Tibial nerve (tissue), 4 donors: ENCODE data around the gene CIT. TPM values are rescaled to one million over a fixed set of nuclear protein-coding genes. Genes with fewer than 3 reads are reported as not detected.

ENCODE experiments used
- DNase-seq, 2 donors: peaks; one replicate each; pipeline ENCODE4 v3.0.0-alpha.2; 2019; ENCODE audit warnings: low spot score in 2 of 2
- H3K27ac ChIP-seq, 4 donors: fragments of 200-600 bp; sonication (generic) in 3 of 4; one replicate each; pipeline ENCODE4 v1.5.1; 2017 to 2019; ENCODE audit warnings: mild to moderate bottlenecking in 1 of 4
- H3K27me3 ChIP-seq, 2 donors: fragments of 200-600 bp; sonication (generic) in 1 of 2; one replicate each; pipeline versions ENCODE4 v1.5.1 to v1.6.0; 2017 to 2019
- H3K36me3 ChIP-seq, 3 donors: fragments of 200-600 bp; sonication (generic); one replicate each; pipeline ENCODE4 v1.5.1; 2018 to 2019
- H3K4me1 ChIP-seq, 4 donors: fragments of 200-600 bp; sonication (generic) in 3 of 4; one replicate each; pipeline ENCODE4 v1.5.1; 2017 to 2019
- H3K4me3 ChIP-seq, 4 donors: fragments of 200-600 bp; sonication (generic) in 3 of 4; one replicate each; pipeline ENCODE4 v1.5.1; 2017 to 2019; ENCODE audit warnings: mild to moderate bottlenecking in 1 of 4, moderate library complexity in 1 of 4
- H3K9me3 ChIP-seq, 4 donors: fragments of 200-600 bp; sonication (generic) in 3 of 4; one replicate each; pipeline ENCODE4 v1.5.1; 2017 to 2019
- EP300 ChIP-seq, 2 donors: sonication (generic); formaldehyde crosslinking; IDR thresholded peaks; one replicate each; pipeline ENCODE4 v1.6.1; 2017; ENCODE audit warnings: antibody characterized with exemption in 2 of 2, mild to moderate bottlenecking in 1 of 2
- POLR2A ChIP-seq, 2 donors: fragments of 450-650 bp; IDR thresholded peaks; one replicate each; pipeline ENCODE4 v1.6.1; 2017; ENCODE audit warnings: antibody characterized with exemption in 2 of 2, mild to moderate bottlenecking in 2 of 2, moderate library complexity in 2 of 2
- WGBS, 2 donors: methylation state at CpG; one replicate each; pipeline ENCODE4 v1.1.5; 2018; 5-methylcytosine and 5-hydroxymethylcytosine counted together
- total RNA-seq, 4 donors: library from RNA; depleted of rRNA; stranded (reverse); fragments of >200 nt; gene quantifications; one replicate each; pipeline ENCODE4 v1.1.0, GENCODE V29; 2016
- TF ChIP-seq, protein P1 (sequence below), 5 experiments: fragments of 200-600 bp in 3 of 5; fragments of 450-650 bp in 2 of 5; sonication (generic) in 3 of 5; IDR thresholded peaks; one replicate each; pipeline ENCODE4 v1.5.1; 2016 to 2019; ENCODE audit warnings: antibody characterized with exemption in 5 of 5, mild to moderate bottlenecking in 3 of 5, moderate library complexity in 2 of 5

CIT gene
- total RNA-seq, 4 donors from 2014 or later, result 22.0 to 72.1 (median 40.8) TPM

DNA sequence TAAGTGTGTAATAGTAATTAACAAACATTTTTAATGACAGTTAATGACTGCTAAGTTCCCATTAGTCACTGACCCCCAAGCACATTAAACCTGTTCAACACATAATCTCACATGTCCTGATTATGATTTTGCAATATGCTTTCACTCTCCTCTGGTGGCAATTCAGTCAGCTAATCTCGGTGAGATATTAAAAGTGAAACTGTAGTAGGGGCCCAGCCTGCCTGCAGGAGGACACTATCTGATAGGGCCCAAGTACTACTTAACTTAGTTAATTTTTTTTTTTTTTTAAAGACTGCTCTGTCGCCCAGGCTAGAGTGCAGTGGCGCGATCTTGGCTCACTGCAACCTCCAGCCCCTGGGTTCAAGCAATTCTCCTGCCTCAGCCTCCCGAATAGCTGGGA is 48.8 kb downstream of the CIT start:
- WGBS, 2 donors, result 97% methylated on average over 5 of the region's 5 CpGs
- H3K27me3 ChIP-seq, result no peaks in the 10 kb centered on the region
- H3K4me3 ChIP-seq, result no peak overlapping the region
- H3K27ac ChIP-seq, result no peak overlapping the region
- no peak for DNase-seq
- no peaks in the 10 kb centered on the region for H3K36me3 ChIP-seq
- TF ChIP-seq, protein P1, sequence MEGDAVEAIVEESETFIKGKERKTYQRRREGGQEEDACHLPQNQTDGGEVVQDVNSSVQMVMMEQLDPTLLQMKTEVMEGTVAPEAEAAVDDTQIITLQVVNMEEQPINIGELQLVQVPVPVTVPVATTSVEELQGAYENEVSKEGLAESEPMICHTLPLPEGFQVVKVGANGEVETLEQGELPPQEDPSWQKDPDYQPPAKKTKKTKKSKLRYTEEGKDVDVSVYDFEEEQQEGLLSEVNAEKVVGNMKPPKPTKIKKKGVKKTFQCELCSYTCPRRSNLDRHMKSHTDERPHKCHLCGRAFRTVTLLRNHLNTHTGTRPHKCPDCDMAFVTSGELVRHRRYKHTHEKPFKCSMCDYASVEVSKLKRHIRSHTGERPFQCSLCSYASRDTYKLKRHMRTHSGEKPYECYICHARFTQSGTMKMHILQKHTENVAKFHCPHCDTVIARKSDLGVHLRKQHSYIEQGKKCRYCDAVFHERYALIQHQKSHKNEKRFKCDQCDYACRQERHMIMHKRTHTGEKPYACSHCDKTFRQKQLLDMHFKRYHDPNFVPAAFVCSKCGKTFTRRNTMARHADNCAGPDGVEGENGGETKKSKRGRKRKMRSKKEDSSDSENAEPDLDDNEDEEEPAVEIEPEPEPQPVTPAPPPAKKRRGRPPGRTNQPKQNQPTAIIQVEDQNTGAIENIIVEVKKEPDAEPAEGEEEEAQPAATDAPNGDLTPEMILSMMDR (IDR thresholded peaks at IDR 0.05), result no peak
- TF ChIP-seq EP300 (IDR thresholded peaks at IDR 0.05) (no peak), POLR2A (IDR thresholded peaks at IDR 0.05) (no peak)
- no peaks in the 10 kb centered on the region for H3K4me1 ChIP-seq
- peaks cover 0 to 6% (median 0%) of the 10 kb centered on the region in 4 donors for H3K9me3 ChIP-seq

DNA sequence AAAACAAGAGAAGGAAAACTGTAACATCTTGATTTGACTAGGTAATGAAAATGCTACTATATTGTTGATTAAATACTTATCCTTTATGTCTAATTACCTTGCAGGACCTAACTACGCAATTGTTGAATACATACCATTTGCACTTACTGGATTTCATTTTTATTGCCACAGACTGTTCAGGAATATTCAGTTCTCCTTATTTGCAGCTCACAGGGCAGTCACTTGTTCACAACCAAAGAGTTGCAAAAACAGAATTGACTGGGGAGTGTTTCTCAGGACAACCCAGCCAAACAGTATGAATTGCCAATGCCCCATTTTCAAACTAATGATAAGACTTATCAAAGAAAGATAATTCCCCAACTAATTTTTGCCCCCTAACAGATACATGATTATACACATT is 49.4 kb downstream of the CIT start:
- WGBS, 2 donors, result 96 to 100% methylated on average over 1 of the region's 1 CpG
- no peak for DNase-seq
- TF ChIP-seq, protein P1 (IDR thresholded peaks at IDR 0.05), result no peak
- TF ChIP-seq POLR2A (IDR thresholded peaks at IDR 0.05) (no peak), EP300 (IDR thresholded peaks at IDR 0.05) (no peak)
- Histone ChIP-seq H3K4me3 (no peak overlapping the region), H3K36me3 (no peaks in the 10 kb centered on the region), H3K4me1 (no peaks in the 10 kb centered on the region), H3K27me3 (no peaks in the 10 kb centered on the region), H3K27ac (no peak overlapping the region), H3K9me3 (peaks cover 0 to 6% (median 0%) of the 10 kb centered on the region in 4 donors)

DNA sequence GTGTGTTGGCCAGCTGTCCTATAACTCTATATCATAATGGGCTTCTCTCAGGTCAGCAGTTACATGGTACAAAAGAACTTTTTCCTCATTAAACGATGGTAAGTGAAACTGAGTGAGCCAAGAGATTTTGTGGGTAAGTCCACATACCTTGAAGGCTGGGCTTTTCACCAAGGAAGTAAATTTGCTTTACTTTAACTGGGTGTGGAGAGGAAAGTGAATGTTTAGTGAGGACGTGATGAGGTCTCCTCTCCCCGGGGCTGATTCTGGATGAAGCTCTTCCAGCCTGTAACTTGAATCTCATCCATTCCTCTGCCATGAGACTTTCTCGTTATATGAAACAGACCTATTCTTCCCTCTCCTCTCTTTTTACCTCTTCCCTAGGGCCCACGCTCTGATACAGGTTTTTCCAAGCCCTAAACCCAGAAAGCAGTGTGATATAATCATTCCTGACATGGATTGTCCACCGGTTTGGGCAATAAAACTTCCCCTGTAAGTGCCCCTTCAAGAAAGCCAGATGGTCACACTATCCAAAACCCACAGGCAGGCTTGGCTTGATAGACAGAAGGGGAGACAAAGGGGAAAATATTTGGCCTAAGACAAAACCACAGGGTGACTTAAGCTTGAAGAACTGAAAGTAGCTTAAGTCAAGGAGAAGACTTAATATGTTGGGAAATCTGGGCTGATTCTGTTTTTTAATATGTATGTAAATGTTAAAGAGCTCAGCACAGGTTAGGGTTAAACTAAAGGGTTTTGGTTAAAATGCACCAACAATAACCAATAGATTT is 50.3 kb downstream of the CIT start:
- H3K27ac ChIP-seq, result no peak overlapping the region
- no peaks in the 10 kb centered on the region for H3K27me3 ChIP-seq
- no peaks in the 10 kb centered on the region for H3K4me1 ChIP-seq
- 56 to 67% methylated on average over 6 of the region's 6 CpGs for WGBS, 2 donors
- no peak for DNase-seq
- H3K36me3 ChIP-seq, result no peaks in the 10 kb centered on the region
- no peak overlapping the region for H3K4me3 ChIP-seq
- H3K9me3 ChIP-seq, result peaks cover 0 to 6% (median 0%) of the 10 kb centered on the region in 4 donors
- TF ChIP-seq, protein P1 (IDR thresholded peaks at IDR 0.05), result no peak
- TF ChIP-seq POLR2A (IDR thresholded peaks at IDR 0.05) (no peak), EP300 (IDR thresholded peaks at IDR 0.05) (no peak)

DNA sequence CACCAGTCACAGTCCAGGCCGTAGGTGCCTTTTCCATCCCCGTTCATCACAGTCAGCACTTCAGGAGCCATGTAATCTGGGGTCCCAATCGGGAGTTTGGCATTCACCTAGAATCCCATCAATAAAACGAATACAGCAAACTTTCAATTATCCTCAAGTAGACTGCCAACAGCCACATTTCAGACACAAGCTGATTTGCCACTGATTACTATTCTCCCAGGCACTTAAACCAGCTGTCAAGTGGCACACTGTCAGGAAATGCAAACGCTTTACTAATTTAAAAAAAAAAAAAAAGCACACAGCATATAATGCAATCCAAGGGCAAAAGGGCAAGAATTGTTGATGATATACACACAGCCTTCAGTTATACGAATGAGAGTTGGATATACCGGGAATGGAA is 51.9 kb downstream of the CIT start:
- DNase-seq, result no peak
- no peaks in the 10 kb centered on the region for H3K36me3 ChIP-seq
- WGBS, 2 donors, result 90% methylated on average over 7 of the region's 7 CpGs
- H3K4me3 ChIP-seq, result no peak overlapping the region
- TF ChIP-seq EP300 (IDR thresholded peaks at IDR 0.05), result no peak
- TF ChIP-seq, protein P1 (IDR thresholded peaks at IDR 0.05), result no peak
- no peak for TF ChIP-seq POLR2A (IDR thresholded peaks at IDR 0.05)
- no peak overlapping the region for H3K27ac ChIP-seq
- H3K9me3 ChIP-seq, result peaks cover 0 to 6% (median 0%) of the 10 kb centered on the region in 4 donors
- H3K4me1 ChIP-seq, result no peaks in the 10 kb centered on the region
- no peaks in the 10 kb centered on the region for H3K27me3 ChIP-seq

DNA sequence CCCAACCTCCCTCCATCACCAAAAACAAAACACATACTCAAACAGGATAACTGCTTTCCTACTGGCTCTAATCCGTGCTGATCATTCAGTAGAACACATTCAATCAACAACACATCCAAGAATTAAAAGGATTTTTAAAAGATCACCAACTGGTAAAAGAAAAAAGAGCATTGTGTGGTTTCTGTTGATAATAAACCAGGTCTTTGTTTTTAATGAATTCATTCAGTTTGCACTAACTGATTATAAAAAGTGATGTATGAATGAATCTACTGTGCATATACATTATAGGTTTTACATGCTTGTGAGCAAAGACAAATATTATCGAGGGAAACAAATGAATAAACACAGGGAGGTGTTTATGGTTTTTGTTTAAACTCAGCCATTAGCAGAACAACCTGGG is 55.1 kb downstream of the CIT start:
- no peaks in the 10 kb centered on the region for H3K36me3 ChIP-seq
- WGBS, 2 donors, result 47 to 48% methylated on average over 2 of the region's 2 CpGs
- no peak for DNase-seq
- no peak overlapping the region for H3K27ac ChIP-seq
- no peak overlapping the region for H3K4me3 ChIP-seq
- no peaks in the 10 kb centered on the region for H3K4me1 ChIP-seq
- TF ChIP-seq EP300 (IDR thresholded peaks at IDR 0.05) (no peak), POLR2A (IDR thresholded peaks at IDR 0.05) (no peak)
- TF ChIP-seq, protein P1 (IDR thresholded peaks at IDR 0.05), result no peak
- no peaks in the 10 kb centered on the region for H3K9me3 ChIP-seq
- H3K27me3 ChIP-seq, result no peaks in the 10 kb centered on the region
